Duodenal mucosa (tissue), 2 donors: ENCODE data around the gene BNIP3.
"Not testable (repeated sequence)": the region's sequence is repeated elsewhere in the genome, so short reads cannot be mapped to it uniquely, and the experiment has no call there.

Experiments
- H3K27ac ChIP-seq: one replicate; pipeline ENCODE4 v1.7.0; 2013; ENCODE audit warnings: low read depth, low read length
- H3K27me3 ChIP-seq, 2 donors: one replicate each; pipeline ENCODE4 v1.7.0; 2013; ENCODE audit warnings: low read length in 2 of 2, control low read depth in 1 of 2; ENCODE audit not compliant: insufficient read depth in 2 of 2, control insufficient read depth in 1 of 2
- H3K36me3 ChIP-seq, 2 donors: one replicate each; pipeline ENCODE4 v1.7.0; 2013; ENCODE audit warnings: low read length in 2 of 2, control low read depth in 1 of 2; ENCODE audit not compliant: insufficient read depth in 2 of 2, control insufficient read depth in 1 of 2
- H3K4me1 ChIP-seq, 2 donors: one replicate each; pipeline ENCODE4 v1.7.0; 2013; ENCODE audit warnings: low read length in 2 of 2, control low read depth in 1 of 2; ENCODE audit not compliant: insufficient read depth in 2 of 2, control insufficient read depth in 1 of 2
- H3K4me3 ChIP-seq, 2 donors: one replicate each; pipeline ENCODE4 v1.7.0; 2013; ENCODE audit warnings: low read length in 2 of 2, low read depth in 1 of 2
- H3K9ac ChIP-seq, 2 donors: one replicate each; pipeline ENCODE4 v1.7.0; 2013; ENCODE audit warnings: low read length in 2 of 2, low read depth in 1 of 2
- H3K9me3 ChIP-seq, 2 donors: one replicate each; pipeline ENCODE4 v1.7.0; 2013; ENCODE audit warnings: low read length in 2 of 2, control low read depth in 1 of 2; ENCODE audit not compliant: control insufficient read depth in 1 of 2

The BNIP3 gene

GRCh38 chr10:131955591-131956340 lies 26.0 kb downstream of the BNIP3 start:
- peaks cover 43 to 79% of the 10 kb centered on the region in 2 donors for H3K36me3 ChIP-seq

GRCh38 chr10:131954356-131954965 lies 27.3 kb downstream of the BNIP3 start:
- H3K27ac ChIP-seq = no peak overlapping the region
- no peaks in the 10 kb centered on the region for H3K4me1 ChIP-seq
- H3K9ac ChIP-seq = no peak overlapping the region
- no peaks in the 10 kb centered on the region for H3K27me3 ChIP-seq
- H3K4me3 ChIP-seq = no peak overlapping the region
- H3K9me3 ChIP-seq = no peaks in the 10 kb centered on the region
- H3K36me3 ChIP-seq = peaks cover 50 to 78% of the 10 kb centered on the region in 2 donors

More at GRCh38 chr10:131955591-131956340, 26.0 kb downstream of the BNIP3 start:
- Histone ChIP-seq H3K9me3 (no peaks in the 10 kb centered on the region), H3K4me1 (no peaks in the 10 kb centered on the region), H3K4me3 (no peak overlapping the region), H3K27me3 (no peaks in the 10 kb centered on the region), H3K27ac (no peak overlapping the region), H3K9ac (no peak overlapping the region)

- not testable (repeated sequence) for H3K27me3 ChIP-seq, H3K4me1 ChIP-seq, H3K4me3 ChIP-seq, H3K9me3 ChIP-seq, H3K9ac ChIP-seq, H3K27ac ChIP-seq
- peaks cover 54 to 83% of the 10 kb centered on the region in 2 donors for H3K36me3 ChIP-seq
These were observed 31.8 kb downstream of the BNIP3 start for GRCh38 chr10:131949908-131950307.

- H3K9me3 ChIP-seq = no peaks in the 10 kb centered on the region
- H3K9ac ChIP-seq = no peak overlapping the region
- no peak overlapping the region for H3K4me3 ChIP-seq
- H3K27me3 ChIP-seq = no peaks in the 10 kb centered on the region
- no peaks in the 10 kb centered on the region for H3K4me1 ChIP-seq
- H3K36me3 ChIP-seq = peaks cover 51 to 82% of the 10 kb centered on the region in 2 donors
- no peak overlapping the region for H3K27ac ChIP-seq
These were observed 32.5 kb downstream of the BNIP3 start for GRCh38 chr10:131949041-131949862.

GRCh38 chr10:131948501-131948900 lies 33.2 kb downstream of the BNIP3 start:
- H3K36me3 ChIP-seq = peaks cover 47 to 77% of the 10 kb centered on the region in 2 donors
- no peak overlapping the region for H3K4me3 ChIP-seq
- H3K27ac ChIP-seq = no peak overlapping the region
- H3K27me3 ChIP-seq = no peaks in the 10 kb centered on the region
- no peaks in the 10 kb centered on the region for H3K4me1 ChIP-seq
- no peaks in the 10 kb centered on the region for H3K9me3 ChIP-seq
- no peak overlapping the region for H3K9ac ChIP-seq

- Histone ChIP-seq H3K27me3 (no peaks in the 10 kb centered on the region), H3K4me1 (no peaks in the 10 kb centered on the region), H3K27ac (no peak overlapping the region), H3K36me3 (peaks cover 51 to 75% of the 10 kb centered on the region in 2 donors), H3K9ac (no peak overlapping the region), H3K4me3 (no peak overlapping the region), H3K9me3 (no peaks in the 10 kb centered on the region)
These were observed 33.9 kb downstream of the BNIP3 start for GRCh38 chr10:131947631-131948347.

- Histone ChIP-seq H3K27me3 (no peaks in the 10 kb centered on the region), H3K4me3 (no peak overlapping the region), H3K4me1 (no peaks in the 10 kb centered on the region), H3K36me3 (peaks cover 58 to 76% of the 10 kb centered on the region in 2 donors), H3K9me3 (no peaks in the 10 kb centered on the region), H3K27ac (no peak overlapping the region), H3K9ac (no peak overlapping the region)
These were observed 34.8 kb downstream of the BNIP3 start for GRCh38 chr10:131946880-131947279.

- no peaks in the 10 kb centered on the region for H3K9me3 ChIP-seq
- peaks cover 62 to 77% of the 10 kb centered on the region in 2 donors for H3K36me3 ChIP-seq
- H3K27ac ChIP-seq = no peak overlapping the region
- no peak overlapping the region for H3K9ac ChIP-seq
- no peaks in the 10 kb centered on the region for H3K4me1 ChIP-seq
- H3K4me3 ChIP-seq = no peak overlapping the region
- H3K27me3 ChIP-seq = no peaks in the 10 kb centered on the region
These were observed 35.4 kb downstream of the BNIP3 start for GRCh38 chr10:131946321-131946751.

GRCh38 chr10:131944976-131945695 lies 36.6 kb downstream of the BNIP3 start:
- Histone ChIP-seq H3K4me3 (no peak overlapping the region), H3K36me3 (peaks cover 61 to 74% of the 10 kb centered on the region in 2 donors), H3K9ac (no peak overlapping the region), H3K4me1 (no peaks in the 10 kb centered on the region), H3K9me3 (no peaks in the 10 kb centered on the region), H3K27ac (no peak overlapping the region), H3K27me3 (no peaks in the 10 kb centered on the region)
